ENCODE measurements around the gene MMP24. TPM values are rescaled to one million over a fixed set of nuclear protein-coding genes. Genes with fewer than 3 reads are reported as not detected.

Gene MMP24
- total RNA-seq, 1 experiment from 2014 or later = 23.0 TPM

- H3K9me3 Mint-ChIP-seq = no peaks in the 10 kb centered on the region; a peak in 1 of 5 replicates
- H3K4me1 ChIP-seq (ENCODE audit: insufficient read depth, low read length) = peaks cover 3% of the 10 kb centered on the region; the same call in 1 of the 2 replicates
- H2AK5ac ChIP-seq (ENCODE audit: insufficient read length, low read length) = no peak overlapping the region
- H3K4me1 Mint-ChIP-seq = peaks cover 13 to 17% of the 10 kb centered on the region in 2 experiments
- no peak overlapping the region for H3K18ac ChIP-seq (ENCODE audit: insufficient read length, low read depth, low read length)
- H3K36me3 Mint-ChIP-seq (ENCODE audit: insufficient read depth in 1 of 3, low read depth in 3 of 3) = no peaks in the 10 kb centered on the region; a peak in 1 of 7 replicates
- no peak overlapping the region for H3K4me3 Mint-ChIP-seq
- no CpG with 5 or more reads among the region's 4 CpGs for WGBS (ENCODE audit: extremely low coverage, insufficient read length, low lambda C conversion rate)
- H4K20me1 ChIP-seq (ENCODE audit: control insufficient read depth, insufficient read depth, insufficient read length) = no peaks in the 10 kb centered on the region
- no peak overlapping the region for H3K4me2 ChIP-seq (ENCODE audit: insufficient read depth, insufficient read length, low read length)
- H3K14ac ChIP-seq (ENCODE audit: insufficient read depth, low read length) = no peak overlapping the region
- H2BK12ac ChIP-seq (ENCODE audit: insufficient read length, low read depth, low read length) = no peak overlapping the region
- no peak overlapping the region for H3K27ac ChIP-seq (ENCODE audit: insufficient read length, low read depth, low read length)
- no peak overlapping the region for H3K56ac ChIP-seq (ENCODE audit: insufficient read length, low read depth, low read length)
- no peak overlapping the region for H3K23ac ChIP-seq (ENCODE audit: insufficient read length, low read depth, low read length)
- no peak overlapping the region for H2BK15ac ChIP-seq (ENCODE audit: low read depth, low read length)
- no peak overlapping the region for H3T11ph ChIP-seq (ENCODE audit: low read length)
- TF ChIP-seq CTCF (conservative IDR thresholded peaks at IDR 0.05) = no peak
- DNase-seq = no peak
- no peak overlapping the region for H2AFZ ChIP-seq (ENCODE audit: low read length)
- no peak overlapping the region for H4K91ac ChIP-seq (ENCODE audit: insufficient read length, low read depth, low read length)
- no peak overlapping the region for H2BK5ac ChIP-seq (ENCODE audit: insufficient read length, low read length)
- H3K27me3 ChIP-seq (ENCODE audit: insufficient read depth, low read length) = no peaks in the 10 kb centered on the region
- no peaks in the 10 kb centered on the region for H3K79me1 ChIP-seq (ENCODE audit: insufficient read depth, low read depth, low read length, poor library complexity, severe bottlenecking)
- no peaks in the 10 kb centered on the region for H3K79me2 ChIP-seq (ENCODE audit: insufficient read depth, low read length)
- no peak overlapping the region for H3K4ac ChIP-seq (ENCODE audit: low read depth, low read length)
- H4K5ac ChIP-seq (ENCODE audit: insufficient read length, low read depth, low read length) = no peak overlapping the region
- H3K9me3 ChIP-seq (ENCODE audit: control insufficient read depth, low read depth, low read length) = no peaks in the 10 kb centered on the region
- H3K9ac ChIP-seq (ENCODE audit: extremely low read depth, insufficient read length, low read length) = no peak overlapping the region
- H3K27me3 Mint-ChIP-seq (ENCODE audit: low read depth) = peaks cover 10% of the 10 kb centered on the region
- no peak overlapping the region for H3K27ac Mint-ChIP-seq
- H2BK20ac ChIP-seq (ENCODE audit: low read depth, low read length, poor library complexity, severe bottlenecking) = no peak overlapping the region
- no peak overlapping the region for H4K8ac ChIP-seq (replicated peaks; ENCODE audit: insufficient read length, low read depth, low read length)
- no peak overlapping the region for H2BK120ac ChIP-seq (ENCODE audit: low read depth, low read length, poor library complexity, severe bottlenecking)
- peaks cover 4% of the 10 kb centered on the region for H3K23me2 ChIP-seq (ENCODE audit: insufficient read length, low read depth, low read length, poor library complexity, severe bottlenecking)
Measured at GRCh38 chr20:35300469-35301262, 74.2 kb downstream of the MMP24 start.
